Progenitor cell of endocrine pancreas (in vitro differentiated cells): ENCODE results near the gene KRT38. TPM values are rescaled to one million over a fixed set of nuclear protein-coding genes. Genes with fewer than 3 reads are reported as not detected.

Experiments used
- DNase-seq: peaks from one replicate; pipeline ENCODE4 v3.0.0; 2021; ENCODE audit warnings: low spot score; ENCODE audit not compliant: unreplicated experiment
- H3K27ac Mint-ChIP-seq: 2 replicates; pipeline ENCODE4 v1.8.0; 2021; ENCODE audit warnings: mild to moderate bottlenecking, moderate library complexity, mixed read lengths
- H3K27me3 Mint-ChIP-seq: 2 replicates; pipeline ENCODE4 v1.8.0; 2021; ENCODE audit warnings: mixed read lengths
- H3K36me3 Mint-ChIP-seq: 2 replicates; pipeline ENCODE4 v1.8.0; 2022; ENCODE audit warnings: mixed read lengths; ENCODE audit not compliant: insufficient read depth
- H3K4me1 Mint-ChIP-seq: 2 replicates; pipeline ENCODE4 v1.8.0; 2021; ENCODE audit warnings: low read depth, mixed read lengths
- H3K4me3 Mint-ChIP-seq: 2 replicates; pipeline ENCODE4 v1.8.0; 2021; ENCODE audit warnings: low read depth, mild to moderate bottlenecking, moderate library complexity, mixed read lengths
- H3K9me3 Mint-ChIP-seq: 2 replicates; pipeline ENCODE4 v1.8.0; 2021; ENCODE audit warnings: low read depth, mixed read lengths
- total RNA-seq: library from RNA; stranded (reverse); gene quantifications from 2 replicates; pipeline ENCODE4 v1.2.1, GENCODE V29; 2021
- TF ChIP-seq, protein P1 (sequence below): fragments of 200-600 bp; sonication (generic); IDR thresholded peaks from one replicate; pipeline ENCODE4 v1.5.0; 2021; ENCODE audit warnings: antibody characterized with exemption, mild to moderate bottlenecking; ENCODE audit not compliant: unreplicated experiment

KRT38 gene
- total RNA-seq, 1 donor from 2014 or later, result not detected

GRCh38 chr17:41407226-41407625 lies 33.6 kb downstream of the KRT38 start:
- no peaks in the 10 kb centered on the region for H3K4me1 Mint-ChIP-seq
- no peak overlapping the region for H3K27ac Mint-ChIP-seq
- no peaks in the 10 kb centered on the region for H3K36me3 Mint-ChIP-seq
- no peaks in the 10 kb centered on the region for H3K9me3 Mint-ChIP-seq
- DNase-seq, result no peak
- peaks cover 10% of the 10 kb centered on the region for H3K27me3 Mint-ChIP-seq
- TF ChIP-seq, protein P1, sequence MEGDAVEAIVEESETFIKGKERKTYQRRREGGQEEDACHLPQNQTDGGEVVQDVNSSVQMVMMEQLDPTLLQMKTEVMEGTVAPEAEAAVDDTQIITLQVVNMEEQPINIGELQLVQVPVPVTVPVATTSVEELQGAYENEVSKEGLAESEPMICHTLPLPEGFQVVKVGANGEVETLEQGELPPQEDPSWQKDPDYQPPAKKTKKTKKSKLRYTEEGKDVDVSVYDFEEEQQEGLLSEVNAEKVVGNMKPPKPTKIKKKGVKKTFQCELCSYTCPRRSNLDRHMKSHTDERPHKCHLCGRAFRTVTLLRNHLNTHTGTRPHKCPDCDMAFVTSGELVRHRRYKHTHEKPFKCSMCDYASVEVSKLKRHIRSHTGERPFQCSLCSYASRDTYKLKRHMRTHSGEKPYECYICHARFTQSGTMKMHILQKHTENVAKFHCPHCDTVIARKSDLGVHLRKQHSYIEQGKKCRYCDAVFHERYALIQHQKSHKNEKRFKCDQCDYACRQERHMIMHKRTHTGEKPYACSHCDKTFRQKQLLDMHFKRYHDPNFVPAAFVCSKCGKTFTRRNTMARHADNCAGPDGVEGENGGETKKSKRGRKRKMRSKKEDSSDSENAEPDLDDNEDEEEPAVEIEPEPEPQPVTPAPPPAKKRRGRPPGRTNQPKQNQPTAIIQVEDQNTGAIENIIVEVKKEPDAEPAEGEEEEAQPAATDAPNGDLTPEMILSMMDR, result no peak
- no peak overlapping the region for H3K4me3 Mint-ChIP-seq

DNA sequence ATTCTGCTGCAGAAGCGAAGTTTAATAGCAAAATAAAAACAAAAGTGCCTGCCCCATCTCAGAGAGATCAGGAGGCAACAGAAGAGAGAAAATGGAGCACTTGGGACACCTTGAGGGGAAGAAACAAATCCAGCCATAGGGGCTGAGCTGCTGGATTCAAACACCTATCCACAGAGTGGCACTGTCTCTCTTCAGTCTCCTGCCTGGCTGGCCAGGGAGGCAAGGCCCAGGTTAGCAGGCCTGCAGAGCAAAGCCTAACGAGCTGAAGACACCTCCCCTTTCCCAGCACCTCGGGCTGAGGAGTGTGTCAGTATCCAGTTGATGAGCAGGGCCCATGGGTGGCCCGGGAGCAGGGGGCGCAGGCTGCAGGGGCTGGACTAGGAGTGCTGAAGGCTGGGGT lies 34.6 kb downstream of the KRT38 start:
- H3K4me3 Mint-ChIP-seq, result no peak overlapping the region
- DNase-seq, result no peak
- no peaks in the 10 kb centered on the region for H3K4me1 Mint-ChIP-seq

GRCh38 chr17:41404024-41404671 lies 36.6 kb downstream of the KRT38 start:
- H3K4me3 Mint-ChIP-seq, result no peak overlapping the region
- H3K4me1 Mint-ChIP-seq, result no peaks in the 10 kb centered on the region
- TF ChIP-seq, protein P1, result no peak
- H3K27ac Mint-ChIP-seq, result no peak overlapping the region
- no peaks in the 10 kb centered on the region for H3K9me3 Mint-ChIP-seq
- DNase-seq, result no peak
- H3K27me3 Mint-ChIP-seq, result peaks cover 11% of the 10 kb centered on the region
- H3K36me3 Mint-ChIP-seq, result no peaks in the 10 kb centered on the region

More for the DNA sequence above, 34.6 kb downstream of the KRT38 start:
- Mint-ChIP-seq H3K9me3 (no peaks in the 10 kb centered on the region), H3K27me3 (peaks cover 12% of the 10 kb centered on the region), H3K27ac (no peak overlapping the region), H3K36me3 (no peaks in the 10 kb centered on the region)
- TF ChIP-seq, protein P1, result no peak

- H3K4me1 Mint-ChIP-seq, result no peaks in the 10 kb centered on the region
- no peak overlapping the region for H3K4me3 Mint-ChIP-seq
- H3K36me3 Mint-ChIP-seq, result no peaks in the 10 kb centered on the region
- TF ChIP-seq, protein P1, result no peak
- H3K9me3 Mint-ChIP-seq, result no peaks in the 10 kb centered on the region
- H3K27me3 Mint-ChIP-seq, result peaks cover 11% of the 10 kb centered on the region
- DNase-seq, result no peak
- no peak overlapping the region for H3K27ac Mint-ChIP-seq
Measured at GRCh38 chr17:41403404-41404023, 37.3 kb downstream of the KRT38 start.

DNA sequence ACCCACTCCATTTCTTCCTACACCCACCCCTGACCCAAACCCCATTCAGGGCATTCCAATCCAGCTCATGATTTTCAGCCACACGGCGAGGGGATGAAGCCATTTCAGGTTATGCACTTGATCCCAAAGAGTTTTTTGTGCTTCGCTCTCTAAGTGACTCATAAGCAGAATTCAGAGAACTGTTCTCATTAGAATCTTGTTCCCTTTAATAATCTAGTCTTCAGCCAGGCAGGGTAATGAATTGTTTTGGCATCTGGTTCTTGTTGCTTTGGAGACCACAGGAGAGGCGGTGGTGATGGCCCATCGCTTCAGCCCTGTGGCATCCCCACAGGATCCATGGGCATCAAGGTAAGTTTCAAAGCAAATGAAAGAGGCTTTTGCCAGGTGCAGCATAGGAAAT lies 38.6 kb downstream of the KRT38 start:
- TF ChIP-seq, protein P1, result no peak
- H3K4me1 Mint-ChIP-seq, result no peaks in the 10 kb centered on the region
- H3K36me3 Mint-ChIP-seq, result no peaks in the 10 kb centered on the region
- H3K9me3 Mint-ChIP-seq, result no peaks in the 10 kb centered on the region
- H3K4me3 Mint-ChIP-seq, result no peak overlapping the region
- no peak for DNase-seq
- H3K27ac Mint-ChIP-seq, result no peak overlapping the region
- peaks cover 11% of the 10 kb centered on the region for H3K27me3 Mint-ChIP-seq
